Breast epithelium (tissue), 4 donors: ENCODE data around the gene JAG1. TPM values are rescaled to one million over a fixed set of nuclear protein-coding genes. Genes with fewer than 3 reads are reported as not detected.

Experiments
- DNase-seq, 2 donors: peaks; one replicate each; pipeline ENCODE4 v3.0.0-alpha.2; 2019; ENCODE audit warnings: low spot score in 2 of 2
- H3K27ac ChIP-seq, 2 donors: fragments of 200-600 bp; sonication (generic) in 1 of 2; one replicate each; pipeline ENCODE4 v1.5.1; 2016 to 2019; ENCODE audit warnings: mild to moderate bottlenecking in 1 of 2
- H3K27me3 ChIP-seq, 2 donors: fragments of 200-600 bp; sonication (generic) in 1 of 2; one replicate each; pipeline versions ENCODE4 v1.5.1 to v1.6.0; 2017 to 2019; ENCODE audit warnings: control low read depth in 1 of 2, mild to moderate bottlenecking in 1 of 2
- H3K36me3 ChIP-seq: fragments of 200-600 bp; one replicate; pipeline ENCODE4 v1.5.1; 2019
- H3K4me1 ChIP-seq, 2 donors: fragments of 200-600 bp; sonication (generic); one replicate each; pipeline ENCODE4 v1.5.1; 2016 to 2019; ENCODE audit warnings: control low read depth in 1 of 2
- H3K4me3 ChIP-seq, 3 donors: fragments of 200-600 bp; sonication (generic); 1 replicate in 2 of 3; 2 replicates in 1 of 3; pipeline ENCODE4 v1.5.1; 2016 to 2019; ENCODE audit warnings: mild to moderate bottlenecking in 3 of 3, moderate library complexity in 2 of 3
- H3K9me3 ChIP-seq, 2 donors: fragments of 200-600 bp; sonication (generic) in 1 of 2; one replicate each; pipeline ENCODE4 v1.5.1; 2016 to 2019; ENCODE audit warnings: control low read depth in 1 of 2
- POLR2A ChIP-seq: fragments of 450-650 bp; IDR thresholded peaks from one replicate; pipeline ENCODE4 v1.6.1; 2016; ENCODE audit warnings: antibody characterized with exemption, mild to moderate bottlenecking, moderate library complexity
- POLR2AphosphoS5 ChIP-seq, 3 donors: sonication (generic); formaldehyde crosslinking; IDR thresholded peaks; one replicate each; pipeline ENCODE4 v1.6.1; 2017; ENCODE audit warnings: antibody characterized with exemption in 3 of 3
- intact Hi-C: fragments of 100-400 bp; cut with DNase I; formaldehyde crosslinking; loops from one replicate; pipeline ENCODE4 v1.15.1; 2023; ENCODE audit warnings: low total_unique reads
- total RNA-seq, 3 donors: library from RNA; depleted of rRNA; stranded (reverse); fragments of >200 nt; gene quantifications; one replicate each; pipeline ENCODE4 v1.1.0, GENCODE V29; 2016
- TF ChIP-seq, protein P1 (sequence below), 3 donors: fragments of 450-650 bp; IDR thresholded peaks; one replicate each; pipeline ENCODE4 v1.5.1; 2016 to 2017; ENCODE audit warnings: antibody characterized with exemption in 3 of 3, mild to moderate bottlenecking in 3 of 3, moderate library complexity in 3 of 3

The JAG1 gene
- total RNA-seq, result 10 to 100 TPM; 49.0 to 97.9 (median 75.7) TPM

DNA sequence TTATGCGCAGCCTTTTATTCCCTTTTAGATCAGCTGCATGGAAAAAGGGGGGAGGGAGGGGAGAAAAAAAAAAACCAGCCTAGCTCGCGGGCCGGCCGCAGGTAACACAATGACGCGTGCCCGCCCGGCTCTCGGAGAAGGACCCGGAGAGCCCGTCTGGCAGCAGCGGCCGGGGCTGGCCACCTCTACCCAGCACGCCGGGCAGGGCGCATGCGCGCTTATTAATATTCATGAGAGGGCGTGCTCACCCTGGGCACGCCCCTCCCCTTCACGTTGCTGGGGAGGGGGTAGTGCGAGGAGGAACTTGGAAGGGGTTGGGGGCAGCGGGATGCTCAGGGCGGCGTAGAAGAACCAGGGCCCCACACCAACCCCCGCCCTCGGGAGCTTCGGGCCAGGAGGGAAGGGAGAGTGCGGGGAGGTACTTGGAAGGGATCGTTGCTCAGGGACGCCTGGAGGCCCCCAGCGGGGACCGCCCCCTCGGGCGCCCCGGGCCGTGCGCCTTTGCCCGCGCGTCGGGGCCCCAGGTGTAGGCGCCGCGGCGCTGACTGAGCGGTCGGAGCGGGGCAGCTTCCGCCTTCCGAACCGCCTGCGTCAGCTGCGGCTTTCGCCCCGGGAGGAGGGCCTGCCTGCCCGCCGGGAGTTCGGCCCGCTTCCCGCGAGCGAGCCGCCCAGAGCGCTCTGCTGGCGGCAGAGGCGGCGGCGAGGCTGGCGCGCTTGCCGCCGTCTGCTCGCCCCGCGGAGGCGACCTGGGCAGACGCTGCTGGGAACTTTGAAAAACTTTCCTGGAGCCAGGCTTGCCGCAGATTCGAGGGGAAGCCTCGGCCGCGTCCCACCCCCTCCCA, at the start of gene JAG1:
TSS of gene JAG1 (minus strand) at position 158 of the 842 bp plus-strand sequence. CDS start 469 bp downstream, outside the sequence.
- intact Hi-C loops, result loop anchor here (10.0 kb wide), 2 partner anchors 109 to 1409 kb away; no protein-coding TSS in a partner anchor
- Histone ChIP-seq H3K4me1 (no peaks in the 10 kb centered on the region), H3K27ac (peak within 1 kb of the TSS; percentile 96 to 98), H3K4me3 (peak within 1 kb of the TSS; percentile 86 to 93 (median 87)), H3K9me3 (no peaks in the 10 kb centered on the region), H3K36me3 (no peaks in the 10 kb centered on the region), H3K27me3 (no peaks in the 10 kb centered on the region)
- TF ChIP-seq POLR2A, result peak; percentile 82
- TF ChIP-seq, protein P1, sequence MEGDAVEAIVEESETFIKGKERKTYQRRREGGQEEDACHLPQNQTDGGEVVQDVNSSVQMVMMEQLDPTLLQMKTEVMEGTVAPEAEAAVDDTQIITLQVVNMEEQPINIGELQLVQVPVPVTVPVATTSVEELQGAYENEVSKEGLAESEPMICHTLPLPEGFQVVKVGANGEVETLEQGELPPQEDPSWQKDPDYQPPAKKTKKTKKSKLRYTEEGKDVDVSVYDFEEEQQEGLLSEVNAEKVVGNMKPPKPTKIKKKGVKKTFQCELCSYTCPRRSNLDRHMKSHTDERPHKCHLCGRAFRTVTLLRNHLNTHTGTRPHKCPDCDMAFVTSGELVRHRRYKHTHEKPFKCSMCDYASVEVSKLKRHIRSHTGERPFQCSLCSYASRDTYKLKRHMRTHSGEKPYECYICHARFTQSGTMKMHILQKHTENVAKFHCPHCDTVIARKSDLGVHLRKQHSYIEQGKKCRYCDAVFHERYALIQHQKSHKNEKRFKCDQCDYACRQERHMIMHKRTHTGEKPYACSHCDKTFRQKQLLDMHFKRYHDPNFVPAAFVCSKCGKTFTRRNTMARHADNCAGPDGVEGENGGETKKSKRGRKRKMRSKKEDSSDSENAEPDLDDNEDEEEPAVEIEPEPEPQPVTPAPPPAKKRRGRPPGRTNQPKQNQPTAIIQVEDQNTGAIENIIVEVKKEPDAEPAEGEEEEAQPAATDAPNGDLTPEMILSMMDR (IDR thresholded peaks at IDR 0.05), result no peak
- peak; percentile 51 to 61 (median 53) for TF ChIP-seq POLR2AphosphoS5 (IDR thresholded peaks at IDR 0.05)
- peak; percentile 92 to 93 for DNase-seq

DNA sequence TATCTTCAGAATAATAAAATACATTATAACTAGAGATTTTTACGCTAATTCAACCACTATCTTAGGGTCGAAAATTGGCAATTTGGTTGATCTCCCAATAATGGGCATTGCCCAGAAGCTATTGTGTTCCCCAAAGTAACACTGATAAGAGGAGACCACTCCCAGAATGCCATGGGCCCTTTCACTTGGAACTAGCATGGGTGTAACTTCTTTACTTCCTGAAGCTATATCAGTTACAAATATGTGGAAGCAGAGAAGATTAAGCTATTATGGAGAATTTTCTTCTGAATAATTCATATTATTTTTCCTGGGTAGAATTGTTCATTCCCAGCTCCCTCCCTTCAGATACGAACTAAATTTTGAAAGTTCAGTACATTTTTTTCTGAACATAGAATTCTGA, 48.2 kb upstream of the JAG1 start:
- DNase-seq, result no peak
- no peaks in the 10 kb centered on the region for H3K27me3 ChIP-seq
- no peak overlapping the region for H3K4me3 ChIP-seq
- TF ChIP-seq POLR2A (no peak), POLR2AphosphoS5 (IDR thresholded peaks at IDR 0.05) (no peak)
- TF ChIP-seq, protein P1 (IDR thresholded peaks at IDR 0.05), result no peak
- intact Hi-C loops, result no loop called here
- H3K9me3 ChIP-seq, result no peaks in the 10 kb centered on the region
- no peaks in the 10 kb centered on the region for H3K4me1 ChIP-seq
- no peaks in the 10 kb centered on the region for H3K36me3 ChIP-seq
- H3K27ac ChIP-seq, result no peak overlapping the region

DNA sequence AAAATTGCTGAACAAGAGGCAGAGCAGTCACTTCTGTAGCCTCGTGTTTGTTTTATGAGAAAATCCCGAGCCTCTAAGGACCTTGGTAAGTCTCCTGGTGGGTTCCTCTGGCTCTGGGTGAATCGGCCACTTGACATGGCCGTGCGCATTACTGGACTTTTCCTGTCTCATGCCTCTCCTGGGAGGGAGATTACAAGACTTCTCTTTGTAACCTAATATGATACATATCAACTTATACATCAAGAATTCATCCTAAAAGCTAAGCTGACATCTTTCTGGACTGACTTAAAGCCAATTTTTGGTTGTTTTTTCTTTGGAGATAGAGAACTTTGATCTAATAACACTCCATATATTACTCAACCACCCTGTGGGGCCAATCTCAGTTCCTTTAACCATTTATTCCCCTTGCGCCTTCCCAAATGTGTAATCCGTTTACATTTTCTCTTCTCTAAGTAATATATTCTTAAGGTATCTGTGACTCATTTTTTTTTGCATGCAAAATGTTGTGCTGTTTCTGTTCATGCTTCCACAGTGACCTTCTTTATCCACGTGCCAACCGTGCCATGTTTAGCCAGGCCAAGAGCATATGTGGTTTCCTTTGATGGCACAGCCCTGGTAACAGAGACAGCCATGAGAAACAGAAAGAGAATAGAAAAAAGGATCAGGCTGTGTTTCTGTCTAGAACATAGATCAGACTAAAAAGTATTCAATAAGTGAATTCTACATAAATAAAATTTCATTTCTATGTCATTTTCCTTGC, 47.5 kb upstream of the JAG1 start:
- H3K4me1 ChIP-seq, result no peaks in the 10 kb centered on the region
- H3K36me3 ChIP-seq, result no peaks in the 10 kb centered on the region
- intact Hi-C loops, result no loop called here
- no peak for DNase-seq
- no peak overlapping the region for H3K4me3 ChIP-seq
- TF ChIP-seq POLR2AphosphoS5 (IDR thresholded peaks at IDR 0.05) (no peak), POLR2A (no peak)
- TF ChIP-seq, protein P1 (IDR thresholded peaks at IDR 0.05), result no peak
- H3K9me3 ChIP-seq, result no peaks in the 10 kb centered on the region
- no peaks in the 10 kb centered on the region for H3K27me3 ChIP-seq
- no peak overlapping the region for H3K27ac ChIP-seq

DNA sequence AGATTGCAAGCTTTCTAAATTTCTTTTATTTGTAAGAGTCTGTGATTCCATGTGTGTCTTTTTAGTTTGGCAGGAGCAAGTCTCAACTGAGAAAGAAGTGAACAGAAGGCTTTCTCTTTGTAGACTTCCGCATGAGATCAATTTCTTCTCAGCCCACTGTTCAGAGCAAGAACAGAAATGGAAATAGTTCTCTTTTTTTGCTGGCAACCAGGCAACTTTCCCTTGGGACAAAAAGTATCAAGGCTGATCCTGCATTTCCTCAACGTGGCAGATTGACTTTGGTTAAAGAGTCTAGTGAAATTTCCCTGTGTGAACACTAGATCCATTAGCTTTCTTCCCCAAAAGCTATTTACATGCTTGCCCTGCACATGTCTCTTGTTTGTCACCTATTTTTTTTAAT, 46.8 kb upstream of the JAG1 start:
- H3K27me3 ChIP-seq, result no peaks in the 10 kb centered on the region
- no peaks in the 10 kb centered on the region for H3K4me1 ChIP-seq
- no peaks in the 10 kb centered on the region for H3K36me3 ChIP-seq
- no peak for TF ChIP-seq POLR2AphosphoS5 (IDR thresholded peaks at IDR 0.05)
- TF ChIP-seq, protein P1 (IDR thresholded peaks at IDR 0.05), result no peak
- no peak for TF ChIP-seq POLR2A
- intact Hi-C loops, result no loop called here
- H3K4me3 ChIP-seq, result no peak overlapping the region
- DNase-seq, result no peak
- H3K9me3 ChIP-seq, result no peaks in the 10 kb centered on the region
- H3K27ac ChIP-seq, result no peak overlapping the region
